HG02970 (cell line): ENCODE measurements around the gene TTC23.
"Not testable (repeated sequence)": the region's sequence is repeated elsewhere in the genome, so short reads cannot be mapped to it uniquely, and the experiment has no call there.

Experiments used
- ATAC-seq: cut with Tn5 transposase; IDR thresholded peaks from one replicate; pipeline ENCODE4 v1.9.1; 2021; ENCODE audit warnings: mild to moderate bottlenecking, moderate library complexity, moderate number of reproducible peaks; ENCODE audit not compliant: unreplicated experiment, low FRiP score

TTC23 gene

DNA sequence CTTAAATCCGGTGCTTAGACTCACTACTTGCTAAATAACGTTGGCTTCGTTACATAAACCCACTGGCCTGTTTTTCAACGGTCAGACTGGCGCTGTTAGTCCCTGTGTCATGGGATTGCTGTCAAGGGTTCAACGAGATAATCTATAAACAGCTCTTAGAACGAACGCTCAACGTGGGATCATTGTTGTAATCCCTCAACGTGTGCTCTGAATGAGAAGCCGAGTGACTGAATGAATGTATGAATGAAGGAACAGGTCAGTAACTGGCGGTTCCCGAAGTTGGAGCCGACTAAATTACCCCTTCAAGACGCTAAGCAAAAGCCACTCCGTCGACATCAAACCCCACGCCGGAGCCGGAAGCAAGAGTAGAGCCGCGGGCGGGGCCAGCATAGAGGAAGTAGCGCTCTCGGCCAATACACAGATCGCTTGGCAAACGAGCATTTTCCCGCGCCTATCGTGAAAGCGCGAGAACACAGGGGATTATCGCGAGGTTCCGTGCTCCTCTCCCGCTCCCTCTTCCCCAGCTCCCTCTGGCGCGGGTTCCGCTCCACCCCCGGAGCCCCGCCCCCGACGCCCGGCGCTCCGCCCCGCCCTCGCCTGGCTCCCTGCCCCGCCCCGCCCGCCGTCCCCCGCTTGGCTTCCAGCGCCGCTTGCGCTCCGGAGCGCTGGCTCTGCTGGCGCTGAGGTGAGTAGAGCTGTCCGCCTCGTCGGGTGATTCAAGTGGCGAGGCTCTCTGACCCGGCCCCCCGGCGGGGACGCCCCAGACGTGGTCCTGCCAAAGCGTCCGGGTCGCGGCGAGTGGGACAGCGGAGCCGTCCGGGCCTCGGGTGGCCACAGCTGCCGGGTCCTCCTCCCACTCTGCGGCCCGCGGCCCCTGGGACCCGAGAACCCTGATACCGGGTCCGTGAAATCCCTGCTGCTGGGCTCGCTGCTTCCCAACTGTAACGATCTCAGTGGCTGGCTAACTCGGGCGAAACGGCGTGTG lies 1.8 kb upstream of the TTC23 start, which contains the start of gene LRRC28:
Gene LRRC28 (plus strand): TSS at position 625 of the 985 bp plus-strand sequence. CDS start 4,477 bp downstream, outside the sequence.
- ATAC-seq = peak; percentile 95

DNA sequence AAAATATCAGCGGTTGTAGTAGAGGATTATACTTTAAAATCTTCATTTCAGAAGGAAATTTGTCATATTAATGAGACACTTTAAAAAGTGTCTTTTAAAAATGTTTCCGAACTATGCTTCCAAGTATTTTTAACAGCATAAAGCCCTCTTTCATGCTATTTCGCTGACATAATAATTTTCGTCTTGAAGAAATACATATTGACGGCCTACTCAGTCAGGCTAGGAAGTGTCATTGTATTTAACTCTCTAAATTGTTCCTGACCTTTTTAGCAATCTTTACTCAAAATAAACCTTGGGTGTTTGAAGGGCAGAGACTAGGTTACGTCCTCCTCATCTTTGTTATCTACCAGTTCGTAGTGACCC lies 1.1 kb upstream of the TTC23 start:
- no peak for ATAC-seq

DNA sequence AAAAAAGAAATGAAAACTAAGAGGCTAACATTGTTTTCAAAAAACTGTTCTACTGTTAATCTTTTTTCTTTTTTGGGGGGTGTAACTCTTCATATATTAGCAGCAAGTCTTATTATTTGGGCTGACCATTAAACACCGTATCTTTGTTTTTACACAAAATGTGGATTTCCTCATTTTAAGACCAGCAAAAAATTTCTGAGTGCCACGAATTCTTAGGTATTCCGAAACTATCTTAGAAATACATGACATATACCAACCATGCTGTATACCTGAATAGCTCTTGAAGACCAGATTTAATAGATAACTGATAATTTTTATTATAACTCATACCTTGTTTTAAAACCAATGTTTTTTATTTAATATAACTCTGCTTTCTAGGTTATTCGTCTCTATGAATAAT lies 620 bp upstream of the TTC23 start:
- ATAC-seq = no peak

DNA sequence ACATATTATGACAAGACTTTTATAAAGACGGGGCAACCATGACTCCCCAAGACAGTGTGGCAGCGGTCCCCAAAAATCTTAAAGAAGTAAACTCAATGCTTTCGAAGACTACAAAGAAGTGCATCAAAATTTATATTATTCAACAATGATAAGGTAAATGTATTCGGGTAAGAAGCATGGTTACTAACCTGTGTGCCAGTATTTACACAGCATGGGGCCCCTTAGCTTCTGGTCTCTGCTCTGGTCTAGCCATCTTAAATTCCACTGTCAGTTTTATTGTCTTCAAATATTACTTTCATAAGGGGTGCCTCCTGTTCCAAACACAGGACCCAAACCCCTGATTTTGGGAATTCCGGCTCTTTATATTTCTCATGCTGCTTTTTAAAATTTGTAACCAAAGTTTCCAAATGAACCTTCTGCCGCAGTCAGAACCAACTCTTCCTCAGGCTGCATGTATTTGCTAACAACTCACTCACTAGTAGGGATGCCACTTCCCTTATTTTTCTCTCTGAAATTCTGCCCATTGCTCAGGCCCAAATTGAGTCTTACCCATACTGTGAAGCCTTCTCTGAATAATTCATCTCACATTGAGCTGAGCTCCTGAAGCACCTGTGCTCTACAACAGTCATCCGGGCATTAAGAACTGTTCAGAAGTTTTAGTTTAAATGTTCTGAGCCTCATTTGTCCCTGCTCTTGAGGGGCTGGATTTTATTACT lies 1.2 kb downstream of the TTC23 start:
- no peak for ATAC-seq

DNA sequence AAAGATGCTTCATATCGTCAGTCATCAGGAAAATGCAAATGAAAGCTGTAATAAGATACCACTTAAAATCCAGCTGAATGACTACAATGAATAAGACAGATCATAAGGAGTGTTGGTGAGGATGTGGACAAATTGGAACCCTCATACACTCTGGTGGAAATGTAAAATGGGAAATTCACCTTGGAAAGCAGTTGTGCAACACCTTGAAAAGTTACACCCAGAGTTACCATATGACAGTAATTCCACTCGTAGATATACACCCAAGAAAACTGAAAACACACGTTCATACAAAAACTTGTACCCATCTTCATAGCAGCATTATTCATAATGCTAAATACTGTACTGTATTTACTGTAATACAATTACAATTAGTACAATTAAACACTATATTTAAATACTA lies 2.3 kb downstream of the TTC23 start:
- ATAC-seq = no peak

DNA sequence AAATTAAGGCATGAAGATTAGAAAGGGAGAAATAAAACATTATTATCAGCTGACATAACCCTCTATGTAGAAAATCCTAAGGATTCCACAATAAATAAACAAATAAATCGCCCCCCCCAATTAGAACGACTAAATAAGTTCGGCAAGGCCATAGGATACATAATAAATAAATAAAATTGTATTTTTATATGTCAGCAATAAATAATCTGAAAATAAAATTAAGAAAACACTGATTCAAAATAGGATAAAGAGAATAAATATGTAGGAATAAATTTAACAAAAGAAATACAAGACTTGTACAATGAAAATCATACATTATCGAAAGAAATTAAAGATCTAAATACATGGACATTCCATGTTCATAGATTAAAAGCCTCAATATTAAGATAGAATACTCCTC lies 5.1 kb downstream of the TTC23 start:
- ATAC-seq = no peak

DNA sequence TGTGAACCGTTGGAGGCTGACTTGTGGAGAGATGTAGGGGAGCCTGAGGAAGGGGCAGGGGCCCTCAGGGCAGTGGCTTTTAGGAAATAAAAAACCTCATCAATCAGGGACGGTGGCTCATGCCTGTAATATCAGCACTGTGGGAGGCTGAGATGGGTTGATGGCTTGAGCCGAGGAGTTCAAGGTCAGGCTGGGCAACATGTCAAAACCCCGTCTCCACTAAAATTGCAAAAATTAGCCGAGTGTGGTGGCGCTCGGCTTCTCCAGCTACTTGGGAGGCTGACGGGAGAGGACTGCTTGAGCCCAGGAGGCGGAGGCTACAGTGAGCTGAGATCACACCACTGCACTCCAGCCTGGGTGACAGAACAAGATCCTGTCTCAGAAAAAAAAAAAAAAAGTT lies 7.6 kb downstream of the TTC23 start:
- no peak for ATAC-seq

DNA sequence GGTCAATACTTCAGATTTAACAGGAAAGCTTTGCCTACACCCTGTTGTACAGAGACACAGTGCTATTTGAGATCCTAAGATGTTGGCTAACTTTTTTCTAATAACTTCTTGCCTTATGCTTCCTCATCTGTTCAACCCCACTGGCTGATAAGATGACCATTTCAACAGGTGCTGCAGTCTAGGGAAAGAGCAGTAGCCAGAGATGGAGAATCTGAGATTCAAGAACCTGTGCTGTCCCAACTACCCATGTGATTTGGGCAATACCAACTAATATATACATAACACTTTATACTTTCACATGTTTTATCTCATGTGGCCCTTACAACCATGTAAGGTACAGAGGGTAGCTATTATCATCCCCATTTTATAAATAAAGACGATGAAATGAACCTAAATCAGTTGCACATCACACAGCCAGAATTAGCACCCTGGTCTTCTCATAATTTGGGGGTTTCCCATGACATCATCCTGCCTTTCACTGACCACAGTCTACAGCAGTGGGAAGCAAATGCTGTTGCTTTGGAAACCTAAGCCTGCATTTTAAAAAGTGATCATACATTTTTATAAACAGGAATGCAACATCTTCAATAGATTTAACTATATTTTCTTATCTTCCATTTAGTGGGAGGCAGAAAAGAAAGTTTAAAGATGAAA lies 9.7 kb downstream of the TTC23 start:
- peak; percentile 69 for ATAC-seq

DNA sequence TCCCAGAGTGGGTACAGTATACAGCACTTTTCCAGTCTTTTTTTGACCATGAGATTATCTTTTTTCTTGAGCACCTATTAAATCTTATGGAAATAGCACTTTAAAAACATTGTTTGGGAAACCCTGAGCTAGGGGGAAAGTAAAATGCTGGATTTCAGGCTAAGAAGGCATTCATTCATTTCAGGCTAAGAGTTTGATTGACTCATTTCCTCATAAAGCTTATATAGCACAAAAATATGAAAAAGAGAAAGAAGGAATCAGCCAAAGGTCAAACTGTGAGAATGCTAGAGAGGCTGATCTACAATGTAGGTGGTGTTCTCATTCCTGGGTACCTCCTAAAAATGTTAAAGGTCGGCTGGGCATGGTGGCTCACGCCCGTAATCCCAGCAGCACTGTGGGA lies 10.5 kb downstream of the TTC23 start:
- no peak for ATAC-seq

DNA sequence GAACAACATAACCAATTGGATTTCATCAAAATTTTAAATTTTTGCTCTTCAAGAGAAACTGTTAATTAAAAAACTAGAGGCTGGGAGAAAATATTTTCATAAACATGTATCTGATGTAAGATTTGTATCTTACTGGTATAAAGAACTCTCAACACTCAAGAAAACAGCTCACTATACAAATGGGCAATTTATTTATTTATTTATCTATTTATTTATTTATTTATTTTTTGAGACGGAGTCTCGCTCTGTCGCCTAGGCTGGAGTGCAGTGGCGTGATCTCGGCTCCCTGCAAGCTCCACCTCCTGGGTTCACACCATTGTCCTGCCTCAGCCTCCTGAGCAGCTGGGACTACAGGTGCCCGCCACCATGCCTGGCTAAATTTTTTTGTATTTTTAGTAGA lies 15.2 kb downstream of the TTC23 start:
- not testable (repeated sequence) for ATAC-seq

DNA sequence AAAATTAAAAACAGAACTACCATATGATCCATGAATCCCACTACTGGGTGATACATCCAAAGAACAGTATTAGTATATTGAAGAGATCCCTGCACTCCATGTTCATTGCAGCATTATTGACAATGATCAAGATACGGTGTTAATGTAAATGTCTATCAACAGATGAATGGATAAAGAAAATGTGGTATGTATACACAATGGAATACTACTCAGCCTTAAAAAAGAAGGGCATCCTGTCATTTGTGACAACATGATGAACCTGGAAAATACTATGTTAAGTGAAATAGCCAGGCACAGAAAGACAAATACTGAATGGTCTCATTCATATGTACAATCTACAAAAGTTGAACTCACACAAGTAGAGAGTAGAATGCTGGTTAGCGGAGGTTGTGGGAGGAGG lies 16.6 kb downstream of the TTC23 start:
- no peak for ATAC-seq

DNA sequence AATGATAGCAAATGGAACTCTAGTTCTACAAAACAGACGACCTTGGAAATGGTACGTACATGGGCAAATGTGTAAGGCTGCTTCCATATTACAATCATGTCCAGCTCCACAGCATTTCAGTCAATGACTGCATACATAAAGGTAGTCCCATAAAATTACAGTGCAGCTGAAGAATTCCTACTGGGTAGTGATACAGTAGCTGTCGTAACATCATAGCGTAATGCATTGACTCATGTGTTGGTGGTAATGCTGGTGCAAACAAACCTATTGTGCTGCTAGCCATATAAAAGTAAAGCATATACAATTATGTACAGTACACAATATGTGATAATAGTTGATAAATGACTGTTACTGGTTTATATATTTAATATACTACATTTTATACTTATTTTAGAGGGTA lies 18.5 kb downstream of the TTC23 start:
- ATAC-seq = no peak

DNA sequence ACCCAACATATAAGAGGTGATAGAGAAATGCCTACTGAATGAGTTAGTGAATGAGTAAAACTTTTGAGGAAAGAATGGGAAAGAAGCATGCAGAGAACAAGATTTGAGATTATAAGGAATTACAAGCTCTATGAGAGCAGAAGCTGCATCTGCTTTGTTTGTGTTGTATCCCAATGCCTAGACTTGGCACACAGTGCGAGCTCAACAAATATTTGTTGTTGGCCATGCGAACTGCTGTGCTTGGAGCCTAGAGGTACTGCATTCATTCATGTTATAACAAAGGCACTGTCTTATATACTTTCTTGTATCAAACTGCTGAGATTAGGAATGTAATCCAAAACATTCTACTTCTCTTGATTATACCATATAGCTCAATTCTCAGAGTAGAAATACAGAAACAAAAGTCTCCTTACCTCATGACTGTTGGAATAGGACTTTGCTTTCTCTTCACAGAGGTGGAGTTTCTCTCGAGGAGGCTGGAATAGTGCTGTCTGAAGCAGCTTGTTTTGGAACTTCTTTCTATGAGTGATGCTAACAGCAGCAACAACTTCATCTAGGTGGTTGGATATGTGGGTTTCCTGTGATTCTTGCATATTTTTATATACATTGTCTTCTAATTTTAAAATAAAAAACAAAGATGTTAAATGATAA lies 21.1 kb downstream of the TTC23 start:
- no peak for ATAC-seq

DNA sequence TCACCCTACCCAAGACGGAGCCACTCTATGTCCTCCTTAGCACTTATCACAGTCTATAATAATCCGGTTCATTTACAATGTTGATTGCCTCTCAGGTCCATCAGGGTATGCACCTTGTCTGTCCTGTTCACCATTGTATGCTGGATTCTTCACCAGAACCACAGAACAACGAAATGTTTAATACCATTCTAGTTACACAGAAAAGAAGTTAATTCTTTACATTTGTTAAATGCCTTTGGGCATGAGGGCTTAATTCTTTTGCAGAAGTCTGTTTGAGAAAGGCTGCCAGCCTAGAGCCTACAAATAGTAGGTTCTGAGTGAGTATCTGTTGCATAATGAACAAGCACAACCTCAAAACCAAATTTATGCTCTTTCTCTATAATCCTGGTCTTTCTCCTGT lies 22.6 kb downstream of the TTC23 start:
- no peak for ATAC-seq

DNA sequence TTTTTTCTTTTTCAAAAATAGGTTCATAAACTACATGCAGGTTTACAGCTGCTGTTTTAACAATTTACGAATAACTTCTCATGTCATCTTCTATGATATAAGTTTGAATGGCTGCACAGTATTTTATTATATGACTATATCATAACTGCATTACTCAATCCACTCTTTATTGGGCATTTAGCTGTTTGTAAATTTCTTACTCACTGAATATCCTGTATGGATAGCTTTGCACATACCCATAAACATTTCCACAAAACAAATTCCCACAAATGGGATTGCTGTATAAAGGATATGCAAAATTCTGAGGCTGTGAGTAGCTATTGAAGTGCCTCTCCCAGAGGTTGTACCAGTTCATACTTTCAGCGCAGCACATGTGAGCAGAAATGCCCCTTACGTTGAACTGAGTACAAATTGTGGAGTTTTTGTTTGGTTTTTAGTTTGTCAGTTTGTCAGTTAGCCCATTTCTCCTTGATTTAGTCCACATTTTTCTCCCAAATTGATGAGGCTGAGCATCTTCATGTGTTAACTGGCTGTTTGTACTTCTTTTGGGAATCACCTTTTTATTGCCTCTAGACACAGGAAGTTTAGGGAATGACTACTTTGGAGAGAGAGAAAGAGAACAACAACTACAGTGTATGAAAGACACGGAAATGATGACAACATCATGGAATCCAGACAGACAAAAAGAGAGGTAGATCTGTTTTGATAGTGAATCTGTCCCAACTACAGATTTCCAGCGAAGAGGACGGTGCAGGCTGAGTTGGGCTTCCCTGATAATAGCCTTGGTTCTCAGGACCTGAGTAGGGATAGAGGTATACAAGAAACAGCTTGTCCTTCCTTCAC lies 24.8 kb downstream of the TTC23 start:
- no peak for ATAC-seq

DNA sequence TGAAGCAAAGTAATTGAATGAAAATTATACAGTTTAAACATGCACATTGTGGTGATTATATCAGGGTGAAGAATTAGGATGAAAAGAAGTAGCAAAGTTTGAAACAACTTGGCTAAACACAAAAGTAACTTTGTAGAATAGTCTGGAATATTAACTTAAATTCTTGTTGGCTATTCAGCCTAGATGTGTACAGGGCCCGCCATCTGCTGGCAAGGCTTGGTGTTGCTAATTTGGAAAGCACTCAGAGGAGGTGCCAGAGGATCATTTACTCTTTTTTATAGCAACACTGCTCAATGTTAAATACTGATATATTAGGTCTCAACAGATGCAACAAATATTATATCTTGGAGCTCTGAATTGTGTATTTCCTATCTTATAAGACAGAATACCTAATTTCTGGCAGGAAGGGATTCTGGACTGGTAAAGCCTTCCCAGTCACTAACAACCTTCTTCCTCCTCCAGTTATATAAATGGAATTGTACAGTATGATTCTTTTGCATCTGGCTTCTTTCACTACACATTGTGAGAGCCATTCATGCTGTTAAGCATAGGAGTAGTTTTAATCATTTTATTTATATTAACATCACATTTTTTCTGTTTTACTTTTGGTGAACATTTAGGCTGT lies 36.1 kb downstream of the TTC23 start:
- ATAC-seq = no peak

DNA sequence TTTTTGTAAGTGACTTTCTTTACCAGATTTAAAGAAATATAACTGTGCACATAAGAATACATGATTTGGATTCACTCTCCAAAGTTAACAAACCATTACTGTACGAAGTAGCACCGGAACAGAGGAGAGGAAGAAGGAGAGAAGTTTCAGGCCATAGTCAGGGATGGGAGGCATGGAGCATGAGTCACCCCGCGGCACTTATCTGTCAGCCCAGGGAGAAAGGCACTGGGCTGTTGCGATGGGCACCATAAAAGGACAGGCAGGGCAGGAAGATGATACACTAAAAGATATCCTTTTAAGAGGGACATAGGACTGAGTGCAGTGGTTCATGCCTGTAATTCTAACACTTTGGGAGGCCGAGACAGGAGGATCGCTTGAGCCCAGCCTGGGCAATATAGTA lies 37.0 kb downstream of the TTC23 start:
- ATAC-seq = no peak

DNA sequence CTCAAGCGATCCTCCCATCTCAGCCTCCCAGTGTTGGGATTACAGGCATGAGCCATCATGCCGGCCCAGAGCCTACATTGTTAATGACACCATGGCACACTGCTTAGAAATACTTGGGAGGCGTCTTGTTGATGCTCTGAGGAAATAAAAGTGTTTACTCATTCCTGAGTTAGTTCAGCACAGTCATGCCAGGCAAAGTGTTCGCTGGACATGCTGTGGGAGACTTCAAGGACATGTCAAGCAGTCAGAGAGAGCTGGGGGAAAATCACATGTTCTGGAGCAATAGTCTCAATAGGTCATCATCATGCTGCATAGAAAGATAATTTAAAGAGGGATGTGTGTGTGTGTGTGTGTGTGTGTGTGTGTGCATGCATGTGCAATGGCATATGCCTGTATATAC lies 37.5 kb downstream of the TTC23 start:
- ATAC-seq = no peak

DNA sequence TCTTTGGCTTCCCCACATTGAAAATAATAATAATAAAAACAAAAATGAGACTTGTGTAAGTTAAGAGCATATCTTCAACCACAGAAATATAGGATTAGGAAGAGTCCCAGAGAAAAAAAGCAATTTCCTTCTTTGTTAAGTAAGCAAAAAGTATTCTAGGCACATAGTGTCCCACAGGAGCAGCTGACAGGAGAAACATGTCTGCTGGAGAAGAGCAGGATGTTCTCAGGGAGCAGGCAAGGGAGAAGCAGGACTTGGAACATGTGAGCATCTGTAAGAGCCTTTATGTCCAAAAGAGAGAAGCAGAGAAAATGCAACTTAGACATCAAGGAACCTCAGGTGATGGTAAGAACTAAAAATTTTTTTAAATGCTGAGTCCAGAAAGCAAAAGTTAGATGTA lies 39.0 kb downstream of the TTC23 start:
- ATAC-seq = no peak
